ENCODE results near the gene ING2. TPM values are rescaled to one million over a fixed set of nuclear protein-coding genes. Genes with fewer than 3 reads are reported as not detected.
"Not testable (repeated sequence)": the region's sequence is repeated elsewhere in the genome, so short reads cannot be mapped to it uniquely, and the experiment has no call there.

Gene ING2
- polyA plus RNA-seq, 4 donors: 16.5 to 34.7 (median 29.9) TPM

DNA sequence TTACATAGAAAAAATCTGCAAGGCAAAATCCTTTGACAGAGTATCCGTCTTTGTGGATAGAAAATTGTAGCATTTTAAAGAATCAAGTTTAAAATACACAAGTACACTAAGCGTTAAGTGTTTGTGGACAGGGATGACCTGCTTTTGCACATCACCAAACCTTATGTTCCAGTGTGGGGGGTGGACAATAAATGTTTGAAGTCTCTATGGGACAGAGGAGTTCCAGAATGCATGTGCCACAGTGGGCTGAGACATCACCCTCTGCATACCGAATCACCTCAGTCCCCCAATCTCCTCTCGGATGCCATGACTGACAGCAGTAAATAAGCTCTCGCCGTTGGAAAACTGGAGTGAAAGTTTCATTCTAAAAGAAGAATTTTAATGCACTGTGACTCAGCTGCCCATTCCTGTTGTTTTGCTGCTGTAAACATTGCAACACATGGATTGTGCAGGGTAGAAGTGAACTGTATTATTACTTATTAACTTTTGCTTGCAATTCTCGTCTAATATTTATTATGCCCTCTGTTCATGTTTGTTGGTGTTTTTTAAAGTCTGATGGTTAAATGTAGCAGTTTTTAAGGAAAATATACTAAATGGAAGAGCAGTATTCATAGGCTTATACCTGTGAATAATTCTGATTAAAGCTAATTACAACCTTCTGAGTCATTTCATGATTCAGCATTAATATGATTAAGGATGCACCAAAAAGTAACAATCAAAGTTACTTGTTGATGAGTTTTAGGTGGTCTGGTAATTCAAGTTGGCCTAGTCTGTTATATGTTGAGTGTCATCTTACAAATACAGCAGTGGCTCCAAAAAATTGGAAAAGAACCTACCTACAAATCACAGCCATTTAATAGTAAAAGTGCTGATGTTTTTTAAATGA, 36.4 kb upstream of the ING2 start:
- H3K27me3 ChIP-seq (ENCODE audit: control insufficient read depth in 3 of 3, insufficient read depth in 3 of 3, low read length in 3 of 3): no peaks in the 10 kb centered on the region
- H3K4me3 ChIP-seq (ENCODE audit: low read depth in 1 of 3, low read length in 3 of 3): no peak overlapping the region
- no peak for FAIRE-seq
- peak in 1 of 2 donors; percentile 30 for DNase-seq
- H3K9me3 ChIP-seq (ENCODE audit: control insufficient read depth in 2 of 2, insufficient read depth in 1 of 2, low read depth in 1 of 2, low read length in 1 of 2): peaks cover 0 to 11% of the 10 kb centered on the region in 2 donors
- peaks cover 0 to 4% (median 0%) of the 10 kb centered on the region in 3 donors for H3K4me1 ChIP-seq (ENCODE audit: control insufficient read depth in 3 of 3, insufficient read depth in 2 of 3, low read depth in 1 of 3, low read length in 2 of 3)
- H3K27ac ChIP-seq (ENCODE audit: low read depth in 1 of 3, low read length in 2 of 3): no peak overlapping the region
- 52 to 71% (median 63%) methylated on average over 7 of the region's 7 CpGs for WGBS, 3 donors
- H3K36me3 ChIP-seq (ENCODE audit: control insufficient read depth in 3 of 3, insufficient read depth in 2 of 3, low read depth in 1 of 3, low read length in 3 of 3): no peaks in the 10 kb centered on the region

DNA sequence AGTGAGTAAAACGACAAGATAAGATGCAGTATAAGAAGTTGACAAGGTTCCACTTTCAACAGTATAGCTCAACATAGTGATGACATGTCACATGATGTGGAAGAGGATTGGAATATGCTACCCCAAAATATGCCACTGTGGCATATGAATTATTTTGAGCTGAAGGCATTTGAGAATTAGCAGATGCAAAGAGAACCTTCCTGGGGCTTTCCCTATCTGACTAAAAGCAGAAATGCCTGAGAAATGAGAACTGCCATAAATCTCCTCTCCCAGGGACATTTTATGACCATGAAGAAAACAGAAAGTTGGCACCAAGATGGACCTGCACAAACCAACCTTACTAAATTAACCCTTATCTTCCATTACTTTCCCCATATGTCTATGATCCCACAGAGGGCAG, 35.6 kb upstream of the ING2 start:
- DNase-seq: no peak
- Histone ChIP-seq H3K36me3 (ENCODE audit: control insufficient read depth in 3 of 3, insufficient read depth in 2 of 3, low read depth in 1 of 3, low read length in 3 of 3) (no peaks in the 10 kb centered on the region), H3K4me1 (ENCODE audit: control insufficient read depth in 3 of 3, insufficient read depth in 2 of 3, low read depth in 1 of 3, low read length in 2 of 3) (peaks cover 0 to 4% (median 0%) of the 10 kb centered on the region in 3 donors), H3K27me3 (ENCODE audit: control insufficient read depth in 3 of 3, insufficient read depth in 3 of 3, low read length in 3 of 3) (no peaks in the 10 kb centered on the region), H3K27ac (ENCODE audit: low read depth in 1 of 3, low read length in 2 of 3) (no peak overlapping the region), H3K9me3 (ENCODE audit: control insufficient read depth in 2 of 2, insufficient read depth in 1 of 2, low read depth in 1 of 2, low read length in 1 of 2) (peaks cover 0 to 7% of the 10 kb centered on the region in 2 donors), H3K4me3 (ENCODE audit: low read depth in 1 of 3, low read length in 3 of 3) (no peak overlapping the region)
- WGBS, 3 donors: 66 to 79% (median 71%) methylated on average over 1 of the region's 1 CpG
- FAIRE-seq: no peak

DNA sequence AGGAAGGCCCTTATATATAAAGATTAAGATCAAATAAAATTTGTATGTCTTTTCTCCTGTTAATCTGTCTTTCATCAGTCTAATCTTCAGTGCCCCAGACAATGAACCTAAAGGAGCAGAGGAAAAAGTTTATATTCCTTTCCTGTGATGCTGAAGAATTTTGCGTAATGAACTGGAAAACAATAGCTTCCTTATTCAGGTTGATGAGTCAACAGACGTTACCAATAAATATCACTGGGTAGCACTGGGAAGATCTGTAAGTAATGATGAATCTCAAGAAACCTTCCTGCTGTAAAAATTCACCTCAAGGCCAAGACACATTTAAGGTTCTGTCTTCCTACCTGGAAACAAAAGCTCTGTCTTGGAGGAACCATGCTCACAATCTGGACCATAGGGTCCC, 34.9 kb upstream of the ING2 start:
- H3K4me1 ChIP-seq (ENCODE audit: control insufficient read depth in 3 of 3, insufficient read depth in 2 of 3, low read depth in 1 of 3, low read length in 2 of 3): peaks cover 0 to 4% (median 0%) of the 10 kb centered on the region in 3 donors
- peaks cover 0 to 7% of the 10 kb centered on the region in 2 donors for H3K9me3 ChIP-seq (ENCODE audit: control insufficient read depth in 2 of 2, insufficient read depth in 1 of 2, low read depth in 1 of 2, low read length in 1 of 2)
- FAIRE-seq: no peak
- WGBS, 3 donors: 45 to 68% (median 64%) methylated on average over 2 of the region's 2 CpGs
- H3K27ac ChIP-seq (ENCODE audit: low read depth in 1 of 3, low read length in 2 of 3): no peak overlapping the region
- DNase-seq: no peak
- H3K36me3 ChIP-seq (ENCODE audit: control insufficient read depth in 3 of 3, insufficient read depth in 2 of 3, low read depth in 1 of 3, low read length in 3 of 3): no peaks in the 10 kb centered on the region
- H3K27me3 ChIP-seq (ENCODE audit: control insufficient read depth in 3 of 3, insufficient read depth in 3 of 3, low read length in 3 of 3): no peaks in the 10 kb centered on the region
- H3K4me3 ChIP-seq (ENCODE audit: low read depth in 1 of 3, low read length in 3 of 3): no peak overlapping the region

DNA sequence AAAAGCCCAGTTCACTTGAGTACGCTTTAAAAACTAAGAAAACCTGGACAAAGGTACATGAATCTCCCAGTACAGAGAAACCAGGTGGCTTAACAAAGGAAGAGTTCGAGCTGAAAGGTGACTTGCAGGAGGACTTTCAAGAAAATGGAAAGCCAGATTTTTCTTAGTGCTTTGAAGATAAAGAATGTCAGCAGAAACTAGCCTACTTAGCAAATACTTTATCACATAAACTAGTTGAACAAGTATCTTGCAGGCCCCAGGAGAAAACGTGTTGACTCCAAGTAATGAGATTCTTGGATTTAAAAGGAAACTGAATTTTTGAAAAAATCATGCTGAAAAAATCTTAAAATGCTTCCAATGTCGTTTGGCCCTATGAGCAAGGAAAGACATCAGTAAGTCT, 34.0 kb upstream of the ING2 start:
- Histone ChIP-seq H3K4me3 (ENCODE audit: low read depth in 1 of 3, low read length in 3 of 3) (no peak overlapping the region), H3K27ac (ENCODE audit: low read depth in 1 of 3, low read length in 2 of 3) (no peak overlapping the region), H3K36me3 (ENCODE audit: control insufficient read depth in 3 of 3, insufficient read depth in 2 of 3, low read depth in 1 of 3, low read length in 3 of 3) (no peaks in the 10 kb centered on the region), H3K4me1 (ENCODE audit: control insufficient read depth in 3 of 3, insufficient read depth in 2 of 3, low read depth in 1 of 3, low read length in 2 of 3) (peaks cover 0 to 4% (median 0%) of the 10 kb centered on the region in 3 donors), H3K27me3 (ENCODE audit: control insufficient read depth in 3 of 3, insufficient read depth in 3 of 3, low read length in 3 of 3) (peaks cover 0 to 2% (median 0%) of the 10 kb centered on the region in 3 donors), H3K9me3 (ENCODE audit: control insufficient read depth in 2 of 2, insufficient read depth in 1 of 2, low read depth in 1 of 2, low read length in 1 of 2) (peaks cover 0 to 7% of the 10 kb centered on the region in 2 donors)
- FAIRE-seq: no peak
- DNase-seq: peak in 1 of 2 donors; percentile 31
- WGBS, 3 donors: 55 to 75% (median 61%) methylated on average over 4 of the region's 4 CpGs

DNA sequence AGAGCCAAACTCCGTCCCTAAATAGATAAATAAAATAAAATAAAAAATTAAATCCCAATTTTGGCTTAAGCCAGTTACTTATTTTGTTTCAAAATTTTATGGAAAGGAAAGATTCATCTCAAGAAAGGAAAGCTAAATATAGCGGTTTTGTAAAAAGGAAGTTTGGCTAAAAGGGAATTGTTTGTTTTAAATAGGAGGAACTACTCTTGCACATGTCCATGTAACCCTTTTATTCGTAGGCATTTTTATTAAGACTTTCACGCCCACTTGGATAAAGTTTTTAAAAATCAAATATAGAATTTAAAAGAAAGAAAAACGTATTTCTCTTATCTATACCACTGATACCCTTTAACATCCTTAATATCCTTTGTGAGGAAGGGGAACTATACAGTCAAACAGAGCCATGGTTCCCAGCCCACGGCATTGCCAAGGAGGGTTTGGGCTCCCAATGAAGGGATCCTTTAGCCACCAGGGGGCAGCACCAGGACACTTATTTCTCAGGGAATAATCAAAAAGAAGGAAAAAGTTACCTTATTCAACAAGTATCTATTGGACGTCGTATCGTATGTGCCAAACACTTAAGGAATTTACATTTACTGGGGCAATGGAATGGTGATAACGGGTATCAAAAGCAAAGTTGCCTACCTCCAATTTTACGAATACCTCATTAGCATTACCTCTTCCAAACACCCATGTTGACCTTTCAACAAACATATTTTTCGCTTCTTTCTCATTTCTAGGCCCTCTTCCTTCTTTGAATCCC, 32.7 kb upstream of the ING2 start:
- no peak for FAIRE-seq

DNA sequence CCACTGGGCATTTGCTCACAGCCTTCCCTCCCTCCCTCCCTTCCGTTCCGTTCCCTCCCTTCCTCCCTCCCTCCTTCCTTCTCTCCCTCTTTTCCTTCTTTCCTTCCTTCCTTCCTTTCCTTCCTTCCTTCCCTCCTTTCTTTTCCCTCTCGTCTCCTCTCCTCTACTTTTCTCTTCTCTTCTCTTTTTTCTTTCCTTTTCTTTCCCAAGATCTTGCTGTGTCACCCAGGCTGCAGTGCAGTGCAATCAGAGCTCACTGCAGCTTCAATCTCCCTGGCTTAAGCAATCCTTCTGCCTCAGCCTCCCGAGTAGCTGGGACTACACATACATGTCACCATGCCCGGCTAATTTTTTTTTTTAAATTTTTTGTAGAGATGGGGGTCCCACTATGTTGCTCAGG, 26.7 kb upstream of the ING2 start:
- no peaks in the 10 kb centered on the region for H3K9me3 ChIP-seq (ENCODE audit: control insufficient read depth in 2 of 2, insufficient read depth in 1 of 2, low read depth in 1 of 2, low read length in 1 of 2)
- 56 to 61% (median 58%) methylated on average over 5 of the region's 5 CpGs for WGBS, 3 donors
- H3K27me3 ChIP-seq (ENCODE audit: control insufficient read depth in 3 of 3, insufficient read depth in 3 of 3, low read length in 3 of 3): peaks cover 0 to 5% (median 0%) of the 10 kb centered on the region in 3 donors
- DNase-seq (no peak), FAIRE-seq (no peak)
- H3K27ac ChIP-seq (ENCODE audit: low read depth in 1 of 3, low read length in 2 of 3): no peak overlapping the region
- H3K4me1 ChIP-seq (ENCODE audit: control insufficient read depth in 3 of 3, insufficient read depth in 2 of 3, low read depth in 1 of 3, low read length in 2 of 3): no peaks in the 10 kb centered on the region
- H3K4me3 ChIP-seq (ENCODE audit: low read depth in 1 of 3, low read length in 3 of 3): no peak overlapping the region
- no peaks in the 10 kb centered on the region for H3K36me3 ChIP-seq (ENCODE audit: control insufficient read depth in 3 of 3, insufficient read depth in 2 of 3, low read depth in 1 of 3, low read length in 3 of 3)

More for the DNA sequence above, 32.7 kb upstream of the ING2 start:
- H3K4me3 ChIP-seq (ENCODE audit: low read depth in 1 of 3, low read length in 3 of 3): no peak overlapping the region
- peaks cover 0 to 3% (median 0%) of the 10 kb centered on the region in 3 donors for H3K27me3 ChIP-seq (ENCODE audit: control insufficient read depth in 3 of 3, insufficient read depth in 3 of 3, low read length in 3 of 3)
- WGBS, 3 donors: 29 to 33% (median 30%) methylated on average over 12 of the region's 12 CpGs
- peak; percentile 77 to 84 for DNase-seq
- H3K36me3 ChIP-seq (ENCODE audit: control insufficient read depth in 3 of 3, insufficient read depth in 2 of 3, low read depth in 1 of 3, low read length in 3 of 3): no peaks in the 10 kb centered on the region
- H3K9me3 ChIP-seq (ENCODE audit: control insufficient read depth in 2 of 2, insufficient read depth in 1 of 2, low read depth in 1 of 2, low read length in 1 of 2): peaks cover 0 to 4% of the 10 kb centered on the region in 2 donors
- H3K4me1 ChIP-seq (ENCODE audit: control insufficient read depth in 3 of 3, insufficient read depth in 2 of 3, low read depth in 1 of 3, low read length in 2 of 3): peaks cover 0 to 4% (median 0%) of the 10 kb centered on the region in 3 donors
- no peak overlapping the region for H3K27ac ChIP-seq (ENCODE audit: low read depth in 1 of 3, low read length in 2 of 3)

DNA sequence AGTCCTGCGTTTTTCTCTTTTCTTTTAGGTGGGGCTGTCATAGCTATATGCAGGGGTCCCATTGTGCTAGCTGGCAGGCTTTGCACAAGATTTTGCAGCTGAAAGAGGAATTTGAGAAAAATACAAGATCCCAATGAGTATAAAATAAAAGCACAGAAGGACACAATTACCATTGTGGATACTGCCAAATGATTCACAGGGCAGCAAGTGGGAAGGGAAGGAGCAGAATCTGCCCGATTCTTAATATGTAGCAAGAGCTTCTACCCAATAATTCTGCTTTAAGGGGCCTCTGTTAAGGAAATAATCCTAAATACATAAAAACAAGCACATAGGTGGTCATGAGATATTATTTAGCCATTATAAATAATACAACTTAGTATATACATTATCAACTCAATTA, 25.9 kb upstream of the ING2 start:
- H3K4me3 ChIP-seq (ENCODE audit: low read depth in 1 of 3, low read length in 3 of 3): no peak overlapping the region
- H3K4me1 ChIP-seq (ENCODE audit: control insufficient read depth in 3 of 3, insufficient read depth in 2 of 3, low read depth in 1 of 3, low read length in 2 of 3): no peaks in the 10 kb centered on the region
- no peak overlapping the region for H3K27ac ChIP-seq (ENCODE audit: low read depth in 1 of 3, low read length in 2 of 3)
- FAIRE-seq (no peak), DNase-seq (no peak)
- H3K36me3 ChIP-seq (ENCODE audit: control insufficient read depth in 3 of 3, insufficient read depth in 2 of 3, low read depth in 1 of 3, low read length in 3 of 3): no peaks in the 10 kb centered on the region
- H3K9me3 ChIP-seq (ENCODE audit: control insufficient read depth in 2 of 2, insufficient read depth in 1 of 2, low read depth in 1 of 2, low read length in 1 of 2): no peaks in the 10 kb centered on the region
- WGBS, 3 donors: 75 to 84% (median 82%) methylated on average over 2 of the region's 2 CpGs
- H3K27me3 ChIP-seq (ENCODE audit: control insufficient read depth in 3 of 3, insufficient read depth in 3 of 3, low read length in 3 of 3): peaks cover 0 to 5% (median 0%) of the 10 kb centered on the region in 3 donors

DNA sequence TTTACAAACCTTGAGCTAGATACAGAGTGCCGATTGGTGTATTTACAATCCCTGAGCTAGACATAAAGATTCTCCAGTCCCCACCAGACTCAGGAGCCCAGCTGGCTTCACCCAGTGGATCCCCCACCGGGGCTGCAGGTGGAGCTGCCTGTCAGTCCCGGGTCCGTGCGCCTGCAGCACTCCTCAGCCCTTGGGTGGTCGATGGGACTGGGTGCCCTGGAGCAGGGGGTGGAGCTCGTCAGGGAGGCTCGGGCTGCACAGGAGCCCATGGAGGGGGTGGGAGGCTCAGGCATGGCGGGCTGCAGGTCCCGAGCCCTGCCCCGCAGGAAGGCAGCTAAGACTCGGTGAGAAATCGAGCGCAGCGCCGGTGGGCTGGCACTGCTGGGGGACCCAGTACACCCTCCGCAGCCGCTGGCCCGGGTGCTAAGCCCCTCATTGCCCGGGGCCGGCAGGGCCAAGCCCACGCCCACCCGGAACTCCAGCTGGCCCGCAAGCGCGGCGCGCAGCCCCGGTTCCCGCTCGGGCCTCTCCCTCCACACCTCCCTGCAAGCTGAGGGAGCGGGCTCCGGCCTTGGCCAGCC, 22.3 kb upstream of the ING2 start:
- not testable (repeated sequence) for H3K4me1 ChIP-seq (ENCODE audit: control insufficient read depth in 3 of 3, insufficient read depth in 2 of 3, low read depth in 1 of 3, low read length in 2 of 3); H3K27me3 ChIP-seq (ENCODE audit: control insufficient read depth in 3 of 3, insufficient read depth in 3 of 3, low read length in 3 of 3); FAIRE-seq; H3K9me3 ChIP-seq (ENCODE audit: control insufficient read depth in 2 of 2, insufficient read depth in 1 of 2, low read depth in 1 of 2, low read length in 1 of 2); H3K4me3 ChIP-seq (ENCODE audit: low read depth in 1 of 3, low read length in 3 of 3); H3K27ac ChIP-seq (ENCODE audit: low read depth in 1 of 3, low read length in 2 of 3); H3K36me3 ChIP-seq (ENCODE audit: control insufficient read depth in 3 of 3, insufficient read depth in 2 of 3, low read depth in 1 of 3, low read length in 3 of 3); DNase-seq
- WGBS, 3 donors: 97 to 98% (median 97%) methylated on average over 21 to 33 of the region's 33 CpGs
